BLaER1 treated with 17β-estradiol and CSF1 and Interleukin-3, amounts not matched to agents 10 nM and 100 nM (cell line): ENCODE results near the gene PDK3.

Experiments
- H3K27ac ChIP-seq, 11 experiments: shearing (Covaris generic); formaldehyde crosslinking; 2 replicates each; pipeline ENCODE4 v1.8.1; 2022
- H3K27me3 ChIP-seq, 11 experiments: shearing (Covaris generic); formaldehyde crosslinking; 2 replicates each; pipeline ENCODE4 v1.8.1; 2022
- H3K36me3 ChIP-seq, 11 experiments: shearing (Covaris generic); formaldehyde crosslinking; 2 replicates each; pipeline ENCODE4 v1.8.1; 2022
- H3K4me1 ChIP-seq, 10 experiments: shearing (Covaris generic); formaldehyde crosslinking; 2 replicates each; pipeline ENCODE4 v1.8.1; 2022
- H3K4me2 ChIP-seq, 11 experiments: shearing (Covaris generic); formaldehyde crosslinking; 2 replicates each; pipeline ENCODE4 v1.8.1; 2022
- H3K4me3 ChIP-seq, 10 experiments: shearing (Covaris generic); formaldehyde crosslinking; 2 replicates each; pipeline ENCODE4 v1.8.1; 2022
- H3K9ac ChIP-seq, 11 experiments: shearing (Covaris generic); formaldehyde crosslinking; 2 replicates each; pipeline ENCODE4 v1.8.1; 2022
- H3K9me3 ChIP-seq, 11 experiments: shearing (Covaris generic); formaldehyde crosslinking; replicated peaks in 1 of 11; 2 replicates each; pipeline ENCODE4 v1.8.1; 2022
- H4K20me1 ChIP-seq, 11 experiments: shearing (Covaris generic); formaldehyde crosslinking; 2 replicates each; pipeline ENCODE4 v1.8.1; 2022
- Cebpa-rat ChIP-seq, 11 experiments: shearing (Covaris generic); IDR thresholded peaks; 2 replicates each; pipeline ENCODE4 v1.8.1; 2022

PDK3 gene

DNA sequence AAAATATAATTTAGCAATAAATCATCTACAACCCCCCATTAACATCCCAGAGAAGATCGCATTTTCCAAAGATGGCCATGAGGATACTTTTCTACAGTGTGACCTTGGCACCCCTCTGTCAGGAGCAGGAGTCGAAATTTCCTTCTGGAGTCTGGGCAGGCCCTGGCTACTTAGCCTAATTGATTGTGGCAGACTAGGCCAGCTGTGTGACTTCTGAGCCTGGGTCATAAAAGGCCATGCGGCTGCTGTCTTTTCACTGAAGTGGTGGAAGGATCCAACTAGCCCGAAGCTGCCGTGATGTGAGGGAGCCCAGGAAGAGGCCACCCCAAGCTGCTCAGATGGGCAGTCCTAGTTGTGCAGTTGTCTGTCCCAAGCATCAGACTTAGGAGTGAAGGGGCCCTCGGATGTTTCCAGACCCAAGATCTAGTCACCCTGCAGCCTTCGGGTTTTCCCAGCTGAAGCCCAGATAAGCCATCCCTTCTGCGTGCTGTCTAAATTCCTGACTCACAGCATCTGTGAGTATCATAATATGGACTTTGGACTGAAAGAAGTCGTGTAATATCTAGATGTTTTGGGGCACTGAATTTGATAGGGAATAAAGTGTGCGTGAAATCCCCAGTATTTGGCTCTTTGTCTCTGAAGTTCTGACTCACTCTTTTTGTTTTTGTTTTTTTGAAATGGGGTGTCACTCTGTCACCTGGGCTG, 21.0 kb downstream of the PDK3 start:
- H3K27ac ChIP-seq: no peak overlapping the region
- H3K4me2 ChIP-seq: no peak overlapping the region
- peaks cover 0 to 24% (median 7%) of the 10 kb centered on the region in 10 experiments; a peak in 14 of 20 replicates for H3K4me1 ChIP-seq
- peaks cover 7 to 13% (median 10%) of the 10 kb centered on the region in 11 experiments; a peak in 17 of 22 replicates for H3K9me3 ChIP-seq
- H3K27me3 ChIP-seq: 0 out of 22 replicates have a peak, but pooled peaks cover 0 to 5% (median 0%) of the 10 kb centered on the region in 11 experiments
- no peak overlapping the region for H3K9ac ChIP-seq
- no peak overlapping the region for H3K4me3 ChIP-seq
- H3K36me3 ChIP-seq: no peaks in the 10 kb centered on the region
- no peak for TF ChIP-seq Cebpa-rat (IDR thresholded peaks at IDR 0.05)
- H4K20me1 ChIP-seq: no peaks in the 10 kb centered on the region

DNA sequence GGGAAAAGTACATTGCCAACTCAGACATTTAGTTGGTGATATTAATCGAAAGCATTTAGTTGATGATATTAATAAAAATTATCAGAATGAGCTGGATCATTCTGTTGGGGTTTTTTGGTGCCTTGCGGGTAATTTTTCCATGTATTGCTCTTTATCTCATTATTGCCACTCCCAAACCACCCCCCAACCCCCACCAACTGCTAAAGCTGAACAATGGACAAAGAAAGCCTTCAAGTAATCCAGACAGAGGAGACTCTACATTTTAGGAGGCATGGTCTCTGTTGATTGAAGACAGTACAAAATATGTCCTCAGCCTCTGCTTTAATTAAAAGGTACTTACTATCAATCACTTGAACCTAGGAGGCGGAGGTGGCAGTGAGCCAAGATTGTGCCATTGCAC, 22.5 kb downstream of the PDK3 start:
- Histone ChIP-seq H3K27ac (no peak overlapping the region), H3K4me2 (no peak overlapping the region), H4K20me1 (no peaks in the 10 kb centered on the region), H3K9me3 (no peaks in the 10 kb centered on the region), H3K4me3 (no peak overlapping the region), H3K4me1 (peaks cover 0 to 19% (median under 1%) of the 10 kb centered on the region in 10 experiments; a peak in 7 of 20 replicates), H3K9ac (no peak overlapping the region), H3K36me3 (no peaks in the 10 kb centered on the region), H3K27me3 (0 out of 22 replicates have a peak, but pooled peaks cover 0 to 5% (median 0%) of the 10 kb centered on the region in 11 experiments)
- no peak for TF ChIP-seq Cebpa-rat (IDR thresholded peaks at IDR 0.05)

DNA sequence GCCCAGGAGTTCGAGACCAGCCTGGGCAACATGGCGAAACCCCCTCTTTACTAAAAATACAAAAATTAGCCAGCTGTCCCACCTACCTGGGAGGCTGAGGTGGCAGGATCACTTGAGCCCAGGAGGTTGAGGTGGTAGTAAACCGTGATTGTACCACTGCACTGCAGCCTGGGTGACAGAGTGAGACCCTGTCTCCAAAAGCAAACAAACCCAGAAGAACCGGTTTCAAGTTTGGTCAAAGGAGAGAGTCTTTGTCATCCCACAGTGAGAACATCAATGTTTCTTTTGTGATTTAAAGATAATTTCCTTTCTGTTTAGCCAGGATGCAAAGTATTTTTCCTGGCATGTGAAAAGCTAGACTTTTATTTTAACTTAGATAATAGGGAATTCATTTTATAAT, 26.7 kb downstream of the PDK3 start:
- H3K4me3 ChIP-seq: no peak overlapping the region
- H3K9ac ChIP-seq: no peak overlapping the region
- H3K4me2 ChIP-seq: no peak overlapping the region
- peaks cover 0 to 11% (median 0%) of the 10 kb centered on the region in 11 experiments; a peak in 3 of 22 replicates for H3K27me3 ChIP-seq
- TF ChIP-seq Cebpa-rat (IDR thresholded peaks at IDR 0.05): no peak
- peaks cover 0 to 11% (median 0%) of the 10 kb centered on the region in 10 experiments; a peak in 3 of 20 replicates for H3K4me1 ChIP-seq
- H3K9me3 ChIP-seq: no peaks in the 10 kb centered on the region
- H4K20me1 ChIP-seq: peaks cover 0 to 8% (median 0%) of the 10 kb centered on the region in 11 experiments; a peak in 2 of 22 replicates
- no peaks in the 10 kb centered on the region for H3K36me3 ChIP-seq
- no peak overlapping the region for H3K27ac ChIP-seq

DNA sequence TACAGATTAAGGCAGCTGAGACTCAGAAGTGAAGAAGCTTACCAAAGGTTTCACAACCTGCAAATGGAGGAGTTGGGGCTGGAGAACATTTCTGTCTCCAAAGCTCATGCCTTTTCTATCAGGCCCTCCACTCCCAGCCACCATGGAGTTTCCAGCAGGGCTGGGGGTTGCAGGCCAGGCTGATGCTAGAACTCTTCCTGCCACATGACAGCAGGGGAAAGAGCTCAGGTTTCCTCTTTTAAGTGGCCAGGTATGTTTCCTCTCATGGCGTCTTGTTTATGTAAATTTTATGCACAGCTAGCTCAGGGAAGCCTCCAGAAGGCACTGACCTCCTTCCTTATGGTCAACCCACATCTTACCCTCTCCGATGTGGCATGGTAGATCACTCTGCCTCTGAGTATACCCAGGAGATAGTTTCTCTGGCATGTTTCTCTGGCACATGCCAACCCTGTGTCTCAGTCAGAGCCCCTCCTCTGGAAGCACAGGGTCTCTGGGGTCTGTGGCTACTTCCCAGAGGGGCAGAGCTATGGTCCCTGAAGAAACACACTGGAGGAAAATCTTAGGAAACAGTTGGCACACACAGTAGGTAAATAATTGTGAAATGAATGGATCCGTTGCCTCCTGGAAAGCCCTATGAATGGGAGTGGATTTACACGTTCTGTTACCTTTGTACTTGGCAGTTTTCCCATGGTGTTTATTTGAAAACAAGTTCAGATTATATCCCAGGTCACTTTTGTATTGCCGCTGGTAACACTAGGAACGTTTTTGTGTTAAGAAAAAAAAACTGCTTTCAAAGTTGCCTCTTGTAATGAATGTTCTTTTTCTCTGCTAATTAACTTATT, 28.9 kb downstream of the PDK3 start:
- Histone ChIP-seq H3K9ac (no peak overlapping the region), H3K4me3 (no peak overlapping the region), H3K4me1 (peaks cover 0 to 11% (median 0%) of the 10 kb centered on the region in 10 experiments; a peak in 3 of 20 replicates), H3K27me3 (peaks cover 0 to 11% (median 0%) of the 10 kb centered on the region in 11 experiments; a peak in 3 of 22 replicates), H3K36me3 (no peaks in the 10 kb centered on the region), H4K20me1 (peaks cover 0 to 8% (median 0%) of the 10 kb centered on the region in 11 experiments; a peak in 2 of 22 replicates), H3K27ac (no peak overlapping the region), H3K9me3 (no peaks in the 10 kb centered on the region), H3K4me2 (no peak overlapping the region)
- no peak for TF ChIP-seq Cebpa-rat (IDR thresholded peaks at IDR 0.05)

DNA sequence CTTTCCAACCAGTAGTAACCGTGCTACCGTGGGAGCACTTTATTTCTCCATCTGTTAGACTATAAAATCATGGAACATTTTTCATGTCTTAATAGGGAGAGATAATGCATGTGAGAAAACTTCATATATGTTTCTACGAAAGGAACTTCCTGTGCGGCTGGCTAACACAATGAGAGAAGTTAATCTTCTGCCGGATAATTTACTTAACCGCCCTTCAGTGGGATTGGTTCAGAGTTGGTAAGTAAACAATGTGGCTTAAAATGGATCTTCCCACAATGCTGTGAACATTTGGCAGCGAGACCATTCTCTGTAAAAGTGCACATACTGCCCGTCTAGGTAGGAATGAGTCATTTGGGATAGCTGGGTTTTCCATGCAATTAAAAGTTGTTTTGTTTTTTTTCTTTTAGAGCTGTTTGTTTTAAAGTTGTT, 29.6 kb downstream of the PDK3 start:
- TF ChIP-seq Cebpa-rat (IDR thresholded peaks at IDR 0.05): no peak
- H4K20me1 ChIP-seq: peaks cover 0 to 8% (median 0%) of the 10 kb centered on the region in 11 experiments; a peak in 2 of 22 replicates
- H3K4me1 ChIP-seq: peaks cover 0 to 11% (median 0%) of the 10 kb centered on the region in 10 experiments; a peak in 3 of 20 replicates
- H3K9ac ChIP-seq: no peak overlapping the region
- no peaks in the 10 kb centered on the region for H3K9me3 ChIP-seq
- H3K36me3 ChIP-seq: peaks cover 0 to 6% (median 0%) of the 10 kb centered on the region in 11 experiments; a peak in 3 of 22 replicates
- H3K4me2 ChIP-seq: no peak overlapping the region
- H3K27me3 ChIP-seq: peaks cover 0 to 11% (median 0%) of the 10 kb centered on the region in 11 experiments; a peak in 3 of 22 replicates
- no peak overlapping the region for H3K4me3 ChIP-seq
- no peak overlapping the region for H3K27ac ChIP-seq

DNA sequence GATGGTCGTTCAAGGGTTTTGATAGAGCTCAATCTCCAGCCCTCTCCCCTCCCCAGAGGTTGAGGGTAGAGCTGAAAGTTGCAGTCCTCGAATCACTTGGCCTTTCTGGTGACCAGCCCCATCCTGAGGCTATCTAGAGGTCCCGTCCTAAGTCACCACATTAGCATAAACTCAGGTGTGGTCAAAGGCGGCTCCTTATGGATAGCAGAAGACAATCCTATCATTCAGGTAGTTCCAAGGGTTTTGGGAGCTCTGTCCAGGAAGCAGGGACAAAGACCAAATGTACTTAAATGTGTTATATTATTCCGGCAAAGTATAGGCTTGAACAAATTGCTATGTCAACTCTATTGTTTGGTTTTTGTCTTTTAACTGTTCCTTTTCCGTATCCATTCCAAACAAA, 30.6 kb downstream of the PDK3 start:
- no peak for TF ChIP-seq Cebpa-rat (IDR thresholded peaks at IDR 0.05)

DNA sequence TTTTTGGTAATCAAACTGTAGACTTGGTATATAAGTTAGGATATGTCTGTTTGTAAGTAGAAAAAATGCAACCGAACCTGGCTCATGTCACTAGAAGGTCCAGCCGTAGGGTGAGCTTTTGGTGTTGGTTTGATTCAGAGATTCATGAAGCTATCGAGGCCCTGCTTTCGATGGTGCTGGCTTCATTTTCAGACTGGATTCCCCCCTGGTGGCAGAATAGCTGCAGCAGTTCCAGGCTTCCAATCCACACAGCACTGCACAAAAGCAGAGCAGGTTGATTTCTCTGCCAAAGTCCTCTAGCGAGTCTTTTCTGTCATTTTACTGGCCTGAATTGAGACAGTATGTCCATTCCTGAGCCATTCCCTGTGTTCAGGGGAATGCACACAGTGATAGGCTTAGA, 33.1 kb downstream of the PDK3 start:
- H3K4me2 ChIP-seq: no peak overlapping the region
- TF ChIP-seq Cebpa-rat (IDR thresholded peaks at IDR 0.05): no peak
- no peak overlapping the region for H3K9ac ChIP-seq
- peaks cover 0 to 18% (median 0%) of the 10 kb centered on the region in 11 experiments; a peak in 4 of 22 replicates for H3K36me3 ChIP-seq
- H4K20me1 ChIP-seq: peaks cover 0 to 12% (median 0%) of the 10 kb centered on the region in 11 experiments; a peak in 2 of 22 replicates
- H3K4me1 ChIP-seq: no peaks in the 10 kb centered on the region
- H3K4me3 ChIP-seq: no peak overlapping the region
- no peaks in the 10 kb centered on the region for H3K9me3 ChIP-seq
- no peak overlapping the region for H3K27ac ChIP-seq
- H3K27me3 ChIP-seq: peaks cover 0 to 11% (median 0%) of the 10 kb centered on the region in 11 experiments; a peak in 3 of 22 replicates

More for the DNA sequence above, 30.6 kb downstream of the PDK3 start:
- Histone ChIP-seq H3K4me3 (no peak overlapping the region), H3K4me2 (no peak overlapping the region), H3K27me3 (peaks cover 0 to 11% (median 0%) of the 10 kb centered on the region in 11 experiments; a peak in 3 of 22 replicates), H3K9ac (no peak overlapping the region), H4K20me1 (peaks cover 0 to 12% (median 0%) of the 10 kb centered on the region in 11 experiments; a peak in 2 of 22 replicates), H3K4me1 (peaks cover 0 to under 1% (median 0%) of the 10 kb centered on the region in 10 experiments; a peak in 3 of 20 replicates), H3K36me3 (peaks cover 0 to 15% (median 0%) of the 10 kb centered on the region in 11 experiments; a peak in 4 of 22 replicates), H3K27ac (no peak overlapping the region), H3K9me3 (no peaks in the 10 kb centered on the region)

DNA sequence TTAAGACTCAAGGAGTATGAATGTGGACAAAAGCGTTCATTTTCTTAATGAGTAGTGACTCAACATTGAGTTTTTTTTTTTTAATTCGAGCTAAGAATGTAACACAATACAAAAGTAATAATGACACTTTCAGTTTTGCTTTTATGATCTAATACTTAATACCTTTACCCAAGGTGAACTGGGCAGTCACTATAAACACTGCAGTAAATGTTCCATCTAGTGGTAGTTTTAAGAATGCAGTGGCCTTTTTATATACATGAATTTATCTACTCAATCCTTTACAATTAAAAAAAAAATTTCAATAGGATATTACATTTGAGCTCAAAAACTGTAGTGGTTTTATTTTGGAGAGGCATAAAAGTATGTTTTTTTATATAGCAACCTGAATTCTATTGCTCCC, 33.9 kb downstream of the PDK3 start:
- H3K27ac ChIP-seq: no peak overlapping the region
- peaks cover 0 to 7% (median 0%) of the 10 kb centered on the region in 11 experiments; a peak in 3 of 22 replicates for H3K27me3 ChIP-seq
- H3K36me3 ChIP-seq: peaks cover 0 to 25% (median 0%) of the 10 kb centered on the region in 11 experiments; a peak in 4 of 22 replicates
- H3K4me2 ChIP-seq: no peak overlapping the region
- no peaks in the 10 kb centered on the region for H3K9me3 ChIP-seq
- peaks cover 0 to 6% (median 0%) of the 10 kb centered on the region in 11 experiments; a peak in 2 of 22 replicates for H4K20me1 ChIP-seq
- no peak for TF ChIP-seq Cebpa-rat (IDR thresholded peaks at IDR 0.05)
- no peaks in the 10 kb centered on the region for H3K4me1 ChIP-seq
- no peak overlapping the region for H3K9ac ChIP-seq
- no peak overlapping the region for H3K4me3 ChIP-seq
